Activated gamma-delta T cell (primary cell): Measurements from ENCODE around the gene NRCAM.
"Not testable (repeated sequence)": the region's sequence is repeated elsewhere in the genome, so short reads cannot be mapped to it uniquely, and the experiment has no call there.

ENCODE experiments used
- DNase-seq: peaks from one replicate; lab custom pipeline; 2025; lab: John Stamatoyannopoulos, UW

Gene NRCAM

GRCh38 chr7:108345710-108346336 lies 110.4 kb downstream of the NRCAM start:
- DNase-seq: no peak

- no peak for DNase-seq
These were observed 115.3 kb downstream of the NRCAM start for GRCh38 chr7:108340856-108341411.

GRCh38 chr7:108340406-108340805 lies 115.8 kb downstream of the NRCAM start:
- not testable (repeated sequence) for DNase-seq

- no peak for DNase-seq
These were observed 120.8 kb downstream of the NRCAM start for GRCh38 chr7:108335269-108335918.

- no peak for DNase-seq
These were observed 123.3 kb downstream of the NRCAM start for GRCh38 chr7:108332937-108333336.

GRCh38 chr7:108331971-108332370 lies 124.3 kb downstream of the NRCAM start:
- no peak for DNase-seq

GRCh38 chr7:108330227-108330626 lies 126.0 kb downstream of the NRCAM start:
- no peak for DNase-seq

- DNase-seq: no peak
These were observed 126.7 kb downstream of the NRCAM start for GRCh38 chr7:108329514-108329913.

GRCh38 chr7:108328174-108328651 lies 128.0 kb downstream of the NRCAM start:
- no peak for DNase-seq

GRCh38 chr7:108327353-108327752 lies 128.9 kb downstream of the NRCAM start:
- no peak for DNase-seq

- DNase-seq: no peak
These were observed 129.3 kb downstream of the NRCAM start for GRCh38 chr7:108326938-108327337.

- no peak for DNase-seq
These were observed 131.9 kb downstream of the NRCAM start for GRCh38 chr7:108324053-108325038.

- no peak for DNase-seq
These were observed 133.1 kb downstream of the NRCAM start for GRCh38 chr7:108322925-108323832.

- DNase-seq: no peak
These were observed 134.2 kb downstream of the NRCAM start for GRCh38 chr7:108322046-108322445.

- DNase-seq: no peak
These were observed 134.9 kb downstream of the NRCAM start for GRCh38 chr7:108321359-108321758.

- DNase-seq: no peak
These were observed 139.5 kb downstream of the NRCAM start for GRCh38 chr7:108316708-108317107.

GRCh38 chr7:108314551-108314950 lies 141.7 kb downstream of the NRCAM start:
- DNase-seq: no peak

- no peak for DNase-seq
These were observed 142.2 kb downstream of the NRCAM start for GRCh38 chr7:108314049-108314448.

- DNase-seq: no peak
These were observed 143.2 kb downstream of the NRCAM start for GRCh38 chr7:108313086-108313485.

GRCh38 chr7:108311446-108312168 lies 144.6 kb downstream of the NRCAM start:
- DNase-seq: no peak
